ENCODE measurements around the gene OOSP1.

- TF ChIP-seq CTCF (IDR thresholded peaks at IDR 0.05) = no peak
- no peak for TF ChIP-seq POLR2A (IDR thresholded peaks at IDR 0.05)
Observed at GRCh38 chr11:59894616-59895015, 43.6 kb upstream of the OOSP1 start.
